Stimulated activated CD4-positive, alpha-beta T cell treated with anti-CD3 and anti-CD28 coated beads, Interleukin-4, amount 100 ng/mL, for 24 hours (primary cell): ENCODE measurements around the gene PURA.
"Not testable (repeated sequence)": the region's sequence is repeated elsewhere in the genome, so short reads cannot be mapped to it uniquely, and the experiment has no call there.

Experiments
- DNase-seq: peaks from one replicate; pipeline ENCODE4 v3.0.0-alpha.2; 2020

PURA gene

DNA sequence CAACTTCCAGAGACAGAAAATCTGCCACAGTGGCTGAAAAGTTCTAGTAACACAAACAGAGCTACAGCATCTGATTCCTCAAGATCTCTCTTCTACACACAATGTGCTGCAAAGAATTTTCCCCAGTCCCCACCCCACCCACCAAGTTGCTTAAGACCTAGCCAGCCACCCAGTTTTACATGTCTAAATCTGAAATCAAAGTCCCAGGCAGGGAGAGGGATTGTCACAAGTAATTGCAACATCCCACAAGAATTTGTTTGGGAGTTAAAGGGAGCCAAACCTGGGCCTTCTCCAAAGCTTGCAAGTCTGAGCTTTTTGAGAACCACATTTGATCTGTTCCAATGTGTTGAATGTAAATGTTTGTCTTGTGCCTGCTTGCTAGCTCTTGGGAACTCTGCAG is 27.3 kb downstream of the PURA start:
- no peak for DNase-seq

DNA sequence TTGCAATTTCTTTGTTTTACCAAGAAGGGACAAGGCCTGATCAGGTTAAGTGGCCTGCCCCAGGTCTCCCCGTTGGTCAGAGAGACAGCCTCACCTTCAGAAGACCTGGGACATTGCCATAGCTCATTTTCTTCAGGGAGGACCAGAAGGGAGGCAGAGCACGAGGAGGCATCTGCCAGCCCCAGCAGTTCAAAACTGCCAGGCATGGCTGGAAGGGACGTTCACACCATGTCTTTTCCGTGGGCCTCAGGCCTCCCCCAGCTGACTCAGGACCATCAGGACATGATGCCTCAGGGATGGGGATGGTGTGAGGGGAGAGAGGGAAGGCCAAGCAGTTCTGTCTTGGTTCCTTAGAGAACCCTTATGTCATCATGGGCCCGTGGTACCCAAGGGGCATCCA is 28.3 kb downstream of the PURA start:
- DNase-seq, result no peak

- no peak for DNase-seq
Measured at GRCh38 chr5:140142856-140143255, 28.9 kb downstream of the PURA start.

DNA sequence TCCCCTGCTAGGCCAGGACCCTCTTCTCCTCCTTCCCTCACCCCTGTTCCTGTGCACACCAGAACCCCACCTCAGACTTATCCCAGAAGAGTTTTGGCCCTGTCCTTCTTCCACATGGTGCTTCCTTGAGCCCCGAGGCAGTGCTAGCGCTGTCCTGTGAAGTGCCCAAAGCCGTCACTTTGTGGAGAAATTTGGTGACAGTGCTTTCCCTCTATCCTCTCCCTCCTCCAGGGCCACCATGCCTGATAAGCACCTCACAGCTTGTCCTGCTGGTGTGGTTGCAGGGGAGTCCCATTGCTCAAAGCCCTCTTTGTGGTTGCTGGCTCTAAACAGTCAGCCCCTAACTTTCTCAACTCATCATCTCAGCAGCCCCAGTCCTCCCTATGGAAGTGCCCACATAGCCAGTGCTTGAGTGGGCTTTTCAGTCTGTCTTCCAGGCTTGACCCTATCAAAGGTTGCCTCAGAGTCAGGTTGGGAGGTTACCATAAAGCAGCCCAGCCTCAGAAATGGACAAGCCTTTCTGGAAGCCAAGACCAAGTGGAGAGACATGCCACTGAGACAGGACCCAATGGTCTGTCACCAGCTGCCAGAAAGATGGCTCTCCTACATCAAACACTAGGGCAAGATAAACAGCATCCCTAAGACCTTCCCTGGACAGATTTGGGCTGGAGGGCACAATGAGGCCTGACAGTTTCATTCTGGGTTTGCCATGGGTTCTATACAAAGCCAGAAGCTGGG is 29.8 kb downstream of the PURA start:
- DNase-seq, result no peak

- no peak for DNase-seq
Measured at GRCh38 chr5:140145256-140145655, 31.3 kb downstream of the PURA start.

DNA sequence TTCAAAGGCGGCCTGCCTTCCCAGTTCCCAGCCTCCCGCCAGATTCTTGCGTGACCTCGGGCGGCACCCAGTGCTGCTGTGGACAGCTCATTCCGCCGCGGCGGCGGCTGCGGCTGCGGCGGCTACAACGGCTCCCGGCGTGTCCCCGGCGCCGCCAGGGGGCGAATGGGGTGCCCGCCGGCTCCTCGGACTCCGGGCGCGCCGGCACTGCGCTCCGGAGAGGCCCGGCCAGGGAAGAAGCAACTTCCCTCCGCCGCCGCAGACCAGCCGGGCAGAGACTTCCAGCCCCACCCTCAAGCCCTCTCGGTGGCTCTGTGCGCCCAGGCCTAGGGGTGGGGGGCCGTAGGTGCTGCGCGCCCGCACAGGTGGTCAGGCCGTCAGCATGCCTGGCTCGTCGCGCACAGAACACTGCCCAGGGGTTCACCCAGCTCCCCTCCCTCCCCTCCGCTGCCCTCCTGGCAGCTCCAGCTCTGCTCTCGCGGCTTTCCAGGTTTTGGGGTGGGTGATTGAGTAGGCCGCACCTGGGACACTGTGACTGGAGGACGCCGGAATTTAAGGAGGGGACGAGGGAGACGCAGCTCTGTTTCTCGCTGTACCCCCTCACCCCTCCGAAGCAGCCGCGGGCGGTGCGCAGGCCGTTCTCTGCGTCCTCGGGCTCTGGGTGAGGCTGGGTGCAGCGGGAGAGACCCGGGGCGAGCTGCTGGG is 32.1 kb downstream of the PURA start:
- peak; percentile 44 for DNase-seq

DNA sequence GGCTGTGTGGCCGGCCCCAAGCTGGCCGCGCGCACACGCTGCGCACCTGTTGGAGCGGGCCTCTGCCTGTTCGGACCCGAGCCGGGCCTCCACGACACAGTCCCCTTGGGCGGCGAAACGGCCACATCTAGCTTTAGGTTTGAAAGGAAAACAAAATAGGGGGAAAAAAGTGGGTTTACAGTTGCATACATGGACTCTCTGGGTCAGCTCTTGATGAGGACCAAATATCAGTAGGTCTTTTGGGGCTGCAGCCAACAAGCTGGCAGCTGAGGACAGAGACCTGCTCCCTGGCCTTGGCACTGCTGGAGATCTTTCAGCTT is 32.6 kb downstream of the PURA start:
- no peak for DNase-seq

- DNase-seq, result no peak
Measured at GRCh38 chr5:140147460-140147859, 33.6 kb downstream of the PURA start.

DNA sequence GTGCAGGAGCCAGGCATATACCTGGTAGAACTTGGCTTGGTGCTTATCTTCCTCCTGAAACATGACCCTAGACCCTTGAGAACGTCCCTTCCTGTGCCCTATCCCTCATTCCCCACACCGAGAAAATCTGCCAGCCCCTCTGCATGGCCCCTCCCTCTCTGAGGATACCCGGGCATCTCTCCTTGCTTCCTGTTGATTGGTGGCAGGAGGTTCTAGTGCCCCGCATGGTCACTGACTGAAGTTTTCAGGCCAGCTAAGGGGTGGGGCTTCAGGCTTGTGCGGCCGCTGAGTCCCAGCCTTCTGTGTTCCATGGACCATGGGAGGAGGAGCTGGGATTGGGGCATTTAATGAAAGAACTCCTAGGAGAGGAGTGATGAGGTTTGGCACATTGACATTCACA is 34.6 kb downstream of the PURA start:
- no peak for DNase-seq

- no peak for DNase-seq
Measured at GRCh38 chr5:140150201-140150600, 36.3 kb downstream of the PURA start.

DNA sequence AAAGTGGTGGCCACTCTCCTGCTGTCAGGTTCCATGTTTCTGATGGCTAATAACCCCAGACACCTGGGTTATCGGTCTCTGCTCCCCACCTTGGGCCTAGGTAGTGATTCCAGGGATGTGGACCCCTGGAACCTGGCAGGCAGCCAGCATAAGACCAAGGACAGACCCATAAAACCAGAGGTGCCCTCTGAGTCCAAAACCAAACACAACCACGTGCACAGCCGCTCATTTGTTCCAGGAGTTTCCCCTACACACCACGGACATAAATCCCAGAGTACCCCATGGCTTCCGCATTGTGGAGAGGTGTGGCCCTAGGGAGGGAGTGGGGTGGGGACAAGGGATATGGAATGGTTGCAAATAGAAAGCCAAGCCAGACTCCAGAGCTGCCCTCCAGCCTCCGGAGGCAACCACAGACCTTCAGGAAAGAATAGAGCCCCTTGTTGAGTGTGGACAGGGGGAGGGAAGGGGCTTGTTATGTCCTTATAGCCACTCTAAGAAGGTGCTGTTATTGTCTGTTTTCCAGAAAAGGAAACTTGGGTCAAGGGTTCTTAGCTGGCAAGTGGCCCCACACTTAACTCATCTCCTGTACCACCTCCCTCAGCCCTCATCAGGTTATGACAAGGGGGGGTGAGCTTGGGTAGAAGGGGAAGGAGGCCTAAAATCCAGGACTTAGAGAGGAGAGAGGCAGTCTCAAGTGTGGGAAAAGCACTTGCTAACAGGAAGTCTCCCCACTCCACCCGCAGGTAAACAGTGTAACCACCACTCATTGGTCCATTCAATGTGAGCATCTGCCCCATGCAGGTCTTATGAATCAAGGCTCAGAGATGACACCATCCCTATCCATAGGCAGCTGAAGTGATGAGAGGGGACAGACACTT is 37.5 kb downstream of the PURA start:
- no peak for DNase-seq

DNA sequence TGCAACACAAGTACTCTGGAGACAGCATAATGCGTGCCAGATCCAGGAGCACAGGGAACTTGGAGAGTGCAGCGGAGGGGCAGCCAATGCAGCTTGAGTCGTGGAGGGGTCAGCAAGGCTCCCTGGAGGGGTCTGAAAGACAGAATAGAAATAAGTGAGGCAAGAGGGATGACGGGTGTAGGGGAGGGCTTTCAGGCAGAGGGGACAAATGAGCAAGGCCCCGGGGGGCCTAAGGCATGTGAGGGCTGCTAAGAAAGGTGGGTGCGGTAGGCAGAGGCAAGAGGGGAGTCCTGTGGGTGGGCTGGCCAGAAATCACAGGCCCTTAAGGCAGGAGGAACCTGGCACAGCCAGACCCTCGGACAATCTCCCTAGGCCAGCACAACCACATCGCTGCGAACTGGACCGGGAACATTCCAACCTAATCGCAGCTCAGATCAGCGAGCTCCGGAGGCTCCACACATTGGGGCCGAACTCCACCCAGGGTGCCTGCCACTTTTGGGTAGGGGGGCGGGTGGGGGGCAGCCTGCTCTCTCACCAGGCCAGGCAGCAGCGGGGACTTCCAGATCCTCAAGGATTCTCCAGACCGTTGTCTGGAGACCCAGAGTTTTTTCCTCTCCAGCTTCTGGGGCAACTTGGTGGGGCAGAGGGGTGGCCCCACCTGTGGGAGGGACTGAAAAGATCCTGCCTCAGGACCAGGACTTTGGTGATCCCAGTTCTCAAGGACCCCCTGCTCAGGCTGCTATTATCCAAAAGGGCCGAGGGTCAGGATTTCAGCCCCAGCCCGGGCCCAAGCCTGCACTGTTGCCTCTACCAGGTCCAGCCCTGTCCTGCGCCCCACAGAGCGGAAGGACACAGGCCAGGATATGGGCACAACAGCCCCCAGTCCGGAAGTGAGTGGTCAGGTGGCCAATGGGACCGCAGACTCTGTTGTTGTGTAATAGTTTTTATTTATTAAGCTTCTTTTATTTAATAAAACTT is 38.4 kb downstream of the PURA start:
- DNase-seq, result no peak

DNA sequence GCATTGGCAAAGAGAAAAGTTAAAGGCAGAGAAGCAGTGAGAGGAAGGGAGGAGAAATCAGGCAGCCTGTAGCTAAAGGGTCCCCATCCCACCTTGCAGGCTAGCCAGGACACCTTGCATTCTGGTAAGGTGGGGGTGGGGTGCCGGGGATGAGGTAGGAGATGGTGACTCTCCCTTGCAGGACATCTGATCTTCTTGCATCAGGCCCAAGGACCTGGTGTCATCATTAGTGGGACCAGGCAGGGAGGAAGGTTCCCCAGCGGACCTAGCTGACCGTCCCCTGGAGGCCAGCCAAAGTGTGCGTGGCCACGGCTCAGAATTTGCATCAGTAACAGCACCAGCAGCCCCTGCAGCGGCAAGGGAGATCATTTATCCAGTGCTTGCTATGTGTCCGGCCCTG is 39.3 kb downstream of the PURA start:
- DNase-seq, result no peak

DNA sequence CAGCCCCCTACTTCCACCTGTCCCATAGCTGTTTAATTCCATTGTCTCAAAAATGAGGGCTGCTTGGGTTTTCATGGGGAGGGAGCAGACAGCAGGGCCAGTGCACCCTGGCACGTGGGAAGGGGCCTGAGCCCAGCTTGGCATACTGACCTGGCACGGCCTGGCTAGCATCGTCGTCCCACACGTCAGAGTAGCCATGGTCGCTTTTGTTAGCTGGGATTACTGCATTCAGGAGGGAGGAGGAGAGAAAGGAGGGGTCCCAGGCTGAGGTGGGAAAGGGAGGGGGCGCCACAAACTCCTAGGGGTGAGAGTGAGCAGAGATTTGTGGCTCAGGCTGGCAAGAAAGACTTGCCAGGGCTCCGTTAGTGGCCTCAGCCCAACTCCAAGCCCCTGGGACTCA is 40.0 kb downstream of the PURA start:
- no peak for DNase-seq

DNA sequence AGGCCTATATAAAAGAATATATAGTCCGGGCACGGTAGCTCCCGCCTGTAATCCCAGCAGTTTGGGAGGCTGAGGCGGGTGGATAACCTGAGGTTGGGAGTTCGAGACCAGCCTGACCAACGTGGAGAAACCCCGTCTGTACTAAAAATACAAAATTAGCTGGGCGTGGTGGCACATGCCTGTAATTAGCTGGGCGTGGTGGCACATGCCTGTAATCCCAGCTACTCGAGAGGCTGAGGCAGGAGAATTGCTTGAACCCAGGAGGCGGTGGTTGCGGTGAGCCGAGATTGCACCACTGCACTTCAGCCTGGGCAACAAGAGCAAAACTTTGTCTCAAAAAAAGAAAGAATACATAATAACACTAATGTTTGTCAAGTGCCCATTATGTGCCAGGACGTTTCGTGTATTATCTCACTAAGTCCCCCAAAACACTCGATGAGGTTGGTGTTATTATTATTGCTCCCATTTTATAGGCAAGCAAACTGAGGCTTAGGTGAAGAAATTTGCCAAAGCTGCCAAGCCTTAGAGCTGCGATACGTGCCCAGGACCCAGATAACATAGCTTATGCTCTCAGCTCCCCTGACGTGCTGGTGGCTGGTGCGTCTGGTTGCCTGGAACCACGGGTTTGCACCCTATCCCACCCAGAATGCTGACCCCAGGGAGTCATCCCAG is 40.9 kb downstream of the PURA start:
- DNase-seq, result not testable (repeated sequence)

DNA sequence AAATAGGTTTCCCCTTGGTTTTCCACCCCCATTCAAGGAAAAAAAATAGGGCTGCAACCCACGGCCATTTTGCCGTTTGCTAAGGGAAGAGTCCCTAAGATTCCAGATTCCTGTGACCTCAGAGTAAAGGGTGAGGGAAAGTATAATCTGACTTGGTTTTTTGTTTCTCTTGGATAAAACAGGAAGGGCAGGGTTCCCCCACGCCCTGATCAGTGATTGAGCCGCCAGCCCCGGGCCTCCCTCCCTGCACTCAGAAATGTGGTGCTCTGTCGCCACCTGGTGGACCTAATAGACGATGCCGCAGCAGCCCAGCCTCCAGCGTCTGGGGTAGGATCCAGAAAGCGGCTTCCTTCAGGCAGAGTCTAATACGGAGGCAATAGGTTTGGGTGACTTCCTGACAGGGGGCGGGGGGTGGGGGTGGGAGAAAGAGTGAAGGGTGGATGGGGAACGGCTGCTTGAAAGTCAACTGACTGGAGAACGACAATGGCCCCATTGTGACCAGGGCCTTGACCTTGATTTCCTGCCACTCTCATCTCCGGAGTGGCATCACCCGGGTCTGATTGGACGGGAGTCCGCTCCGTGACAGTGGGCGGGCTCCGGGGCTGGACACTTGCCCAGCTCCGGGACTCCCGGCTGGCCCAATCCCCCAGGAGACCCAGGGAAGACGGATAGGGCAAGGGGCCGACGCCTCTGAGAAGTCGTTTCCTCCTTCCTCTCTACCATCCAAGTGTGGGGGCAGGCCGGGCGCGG is 43.3 kb downstream of the PURA start:
- DNase-seq, result peak; percentile 89

DNA sequence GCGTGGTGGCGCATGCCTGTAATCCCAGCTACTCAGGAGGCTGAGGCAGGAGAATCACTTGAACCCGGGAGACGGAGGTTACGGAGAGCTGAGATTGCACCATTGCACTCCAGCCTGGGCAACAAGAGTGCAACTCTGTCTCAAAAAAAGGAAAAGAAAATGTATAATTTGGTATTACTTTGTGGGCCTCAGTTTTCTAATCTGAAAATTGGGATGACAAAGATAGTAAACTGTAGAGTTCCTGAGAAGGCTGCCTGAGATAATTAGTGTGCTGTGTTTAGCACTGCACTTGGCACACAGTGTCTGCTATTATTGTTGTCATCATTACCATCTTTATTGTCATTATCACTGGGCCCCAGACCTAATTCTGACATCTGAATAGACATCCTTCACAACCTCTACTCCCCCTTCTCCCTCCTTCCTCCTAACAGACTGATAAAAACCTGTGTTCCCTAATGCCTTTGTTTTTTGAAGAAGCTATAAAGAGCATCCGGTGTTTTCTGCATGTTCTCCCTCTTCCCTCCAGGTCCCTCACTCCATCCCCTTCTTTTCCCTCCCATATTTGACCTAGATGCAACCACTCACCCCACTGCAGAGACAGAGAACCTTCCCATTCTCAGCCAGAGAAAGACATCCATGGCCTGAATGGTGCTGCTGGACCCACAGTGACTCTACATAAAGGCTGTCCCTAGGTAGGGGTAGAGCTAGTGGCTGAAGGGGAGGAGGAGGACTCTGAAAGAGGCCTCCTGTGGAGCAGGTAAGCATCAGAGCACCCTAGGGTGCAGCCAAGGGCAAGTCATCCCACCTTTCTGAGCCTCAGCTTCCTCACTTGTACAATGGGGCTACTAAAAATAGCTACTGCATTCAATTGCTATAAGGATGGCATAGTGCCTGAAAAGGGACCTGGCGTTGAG is 45.4 kb downstream of the PURA start:
- DNase-seq, result no peak

GRCh38 chr5:140162275-140162674 is 48.4 kb downstream of the PURA start:
- no peak for DNase-seq

DNA sequence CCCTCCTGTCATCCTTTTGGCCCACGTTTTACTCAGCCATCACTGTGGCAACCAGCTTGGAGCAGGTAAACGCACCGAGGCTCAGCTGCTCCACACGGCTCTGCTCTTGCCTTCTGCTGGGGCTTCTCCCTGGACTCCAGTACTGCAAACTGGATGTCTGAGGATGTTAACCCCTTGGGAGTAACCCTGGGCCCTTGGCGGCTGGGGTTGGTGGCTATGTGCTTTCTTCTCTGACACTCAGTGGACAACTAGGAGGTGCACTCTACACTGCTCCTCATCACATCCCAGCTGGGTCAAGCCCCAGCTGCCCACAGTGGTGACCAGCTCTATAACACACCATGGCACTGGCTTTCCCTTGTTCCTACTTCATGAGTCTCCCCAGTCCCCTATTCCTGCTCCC is 48.9 kb downstream of the PURA start:
- no peak for DNase-seq
